HCT116 (cell line): ENCODE data around the gene PITHD1. TPM values are rescaled to one million over a fixed set of nuclear protein-coding genes. Genes with fewer than 3 reads are reported as not detected.

Source experiments
- ATAC-seq: fragments of 200-7000 bp; cut with Tn5 transposase; 2 replicates; pipeline ENCODE4 v1.9.1; 2020; ENCODE audit warnings: mild to moderate bottlenecking, moderate library complexity
- BruUV-seq: library from RNA; stranded (reverse); fragments of 400-500 nt; replicated peaks from 2 replicates; lab custom pipeline; 2021; lab: Mats Ljungman, UMichigan
- CTCF ChIA-PET: fragments of 300-600 bp; sonication (Branson Sonifier 250); formaldehyde crosslinking; loops from one replicate; lab custom pipeline; 2021; ENCODE audit warnings: antibody characterized with exemption; lab: Charles Lee
- POLR2A ChIA-PET: fragments of 300-600, 350-600 bp; sonication (Branson Sonifier 250); formaldehyde crosslinking; loops from one replicate; lab custom pipeline; 2021; ENCODE audit warnings: antibody characterized with exemption; lab: Charles Lee
- RAD21 ChIA-PET, 2 experiments: fragments of 300-600 bp; sonication (Branson Sonifier 250); formaldehyde crosslinking; loops; one replicate each; lab custom pipeline; 2023; ENCODE audit warnings: low total read pairs in 2 of 2; ENCODE audit not compliant: uncharacterized antibody in 2 of 2, unreplicated experiment in 2 of 2, low non-redundant PET in 1 of 2; lab: Charles Lee
- DNase-seq: peaks from one replicate; pipeline ENCODE4 v3.0.0-alpha.2; 2010; ENCODE audit warnings: low read depth, low spot score
- H2AFZ ChIP-seq: fragments of 200-600 bp; shearing (Covaris generic), sonication (generic); 2 replicates; pipeline ENCODE4 v1.6.1; 2017; ENCODE audit warnings: low read depth, mixed run types, mixed read lengths, antibody characterized with exemption, low read length; ENCODE audit not compliant: poor library complexity, severe bottlenecking
- H3K27ac ChIP-seq: 2 replicates; pipeline ENCODE4 v1.5.1; 2012; ENCODE audit warnings: low read depth, low read length
- H3K27me3 ChIP-seq: fragments of 200-600 bp; sonication (generic); 2 replicates; pipeline ENCODE4 v1.6.1; 2016; ENCODE audit warnings: mixed run types, low read length, mixed read lengths; ENCODE audit not compliant: insufficient read depth
- H3K36me3 ChIP-seq, 2 experiments: fragments of 200-500 bp in 1 of 2; fragments of 200-600 bp in 1 of 2; sonication (Bioruptor generic) in 1 of 2; sonication (generic) in 1 of 2; 2 replicates each; pipeline versions ENCODE4 v1.5.1 to v1.6.1; 2014 to 2016; ENCODE audit warnings: low read length in 2 of 2, inconsistent platforms in 1 of 2, mixed read lengths in 1 of 2, mixed run types in 1 of 2; ENCODE audit not compliant: insufficient read depth in 2 of 2, control insufficient read depth in 1 of 2
- H3K4me1 ChIP-seq, 2 experiments: fragments of 200-600 bp in 1 of 2; sonication (generic) in 1 of 2; 2 replicates each; pipeline versions ENCODE4 v1.5.1 to v1.6.1; 2012 to 2017; ENCODE audit warnings: low read length in 2 of 2, inconsistent platforms in 1 of 2, mild to moderate bottlenecking in 1 of 2, mixed read lengths in 1 of 2, mixed run types in 1 of 2, moderate library complexity in 1 of 2; ENCODE audit not compliant: insufficient read depth in 2 of 2, control insufficient read depth in 1 of 2
- H3K4me2 ChIP-seq: fragments of 200-600 bp; sonication (generic); 2 replicates; pipeline ENCODE4 v1.6.1; 2017; ENCODE audit warnings: mixed run types, low read length, mixed read lengths
- H3K4me3 ChIP-seq, 2 experiments: fragments of 200-600 bp in 1 of 2; sonication (generic) in 1 of 2; replicated peaks in 1 of 2; 2 replicates each; pipeline ENCODE4 v1.5.1; 2011 to 2016; ENCODE audit warnings: low read length in 2 of 2, control low read depth in 1 of 2, low read depth in 1 of 2, mild to moderate bottlenecking in 1 of 2, mixed read lengths in 1 of 2, mixed run types in 1 of 2
- H3K79me2 ChIP-seq: fragments of 200-600 bp; sonication (generic); 2 replicates; pipeline ENCODE4 v1.6.1; 2017; ENCODE audit warnings: mild to moderate bottlenecking, mixed run types, low read length, moderate library complexity, mixed read lengths; ENCODE audit not compliant: insufficient read depth
- H3K9ac ChIP-seq: fragments of 200-600 bp; sonication (generic); 2 replicates; pipeline ENCODE4 v1.6.1; 2016; ENCODE audit warnings: low read length, mixed read lengths
- H3K9me2 ChIP-seq: fragments of 200-600 bp; sonication (generic), shearing (Covaris generic); 2 replicates; pipeline ENCODE4 v1.6.1; 2017; ENCODE audit warnings: mixed run types, mild to moderate bottlenecking, moderate library complexity; ENCODE audit not compliant: insufficient read depth
- H3K9me3 ChIP-seq, 2 experiments: fragments of 200-500 bp in 1 of 2; fragments of 200-600 bp in 1 of 2; sonication (Bioruptor generic) in 1 of 2; sonication (generic) in 1 of 2; 2 replicates each; pipeline ENCODE4 v1.6.1; 2014 to 2017; ENCODE audit warnings: low read length in 2 of 2, mixed read lengths in 2 of 2, inconsistent platforms in 1 of 2, low read depth in 1 of 2, mild to moderate bottlenecking in 1 of 2, mixed run types in 1 of 2, moderate library complexity in 1 of 2; ENCODE audit not compliant: control insufficient read depth in 1 of 2, insufficient read depth in 1 of 2
- H4K20me1 ChIP-seq: fragments of 200-600 bp; sonication (generic), shearing (Covaris generic); 2 replicates; pipeline ENCODE4 v1.6.1; 2017; ENCODE audit warnings: mixed run types, mild to moderate bottlenecking, moderate library complexity; ENCODE audit not compliant: insufficient read depth
- ATF3 ChIP-seq: IDR thresholded peaks from 2 replicates; pipeline ENCODE4 v1.6.1; 2012
- CBX3 ChIP-seq: IDR thresholded peaks from 2 replicates; pipeline ENCODE4 v1.6.1; 2012; ENCODE audit warnings: low read depth
- CTCF ChIP-seq, 3 experiments: fragments of 200-600 bp in 1 of 3; sonication (generic) in 1 of 3; IDR thresholded peaks in 2 of 3; conservative IDR thresholded peaks in 1 of 3; 2 replicates each; pipeline ENCODE4 v1.5.1; 2012 to 2017; ENCODE audit warnings: low read depth in 2 of 3, low read length in 2 of 3, antibody characterized with exemption in 1 of 3, borderline replicate concordance in 1 of 3, control low read depth in 1 of 3, mild to moderate bottlenecking in 1 of 3, mixed read lengths in 1 of 3, mixed run types in 1 of 3, moderate library complexity in 1 of 3; ENCODE audit not compliant: insufficient read depth in 1 of 3
- ELF1 ChIP-seq: IDR thresholded peaks from 2 replicates; pipeline ENCODE4 v1.6.1; 2012; ENCODE audit warnings: low read depth, borderline replicate concordance
- EZH2 ChIP-seq: fragments of 200-600 bp; sonication (generic); IDR thresholded peaks from 2 replicates; pipeline ENCODE4 v1.6.1; 2017; ENCODE audit warnings: antibody characterized with exemption, mixed run types
- EZH2phosphoT487 ChIP-seq: fragments of 200-600 bp; IDR thresholded peaks from 2 replicates; pipeline ENCODE4 v1.6.1; 2018; ENCODE audit warnings: antibody characterized with exemption, borderline replicate concordance
- FOSL1 ChIP-seq: IDR thresholded peaks from 2 replicates; pipeline ENCODE4 v1.6.1; 2012; ENCODE audit warnings: low read depth
- MAX ChIP-seq: IDR thresholded peaks from 2 replicates; pipeline ENCODE4 v1.6.1; 2012
- POLR2A ChIP-seq: IDR thresholded peaks from 2 replicates; pipeline ENCODE4 v1.7.0; 2011; ENCODE audit warnings: borderline replicate concordance; ENCODE audit not compliant: insufficient read depth, insufficient read length; ENCODE audit errors: extremely low read depth
- POLR2AphosphoS5 ChIP-seq: IDR thresholded peaks from 2 replicates; pipeline ENCODE4 v1.6.1; 2011; ENCODE audit warnings: mild to moderate bottlenecking, low read depth, low read length, moderate library complexity
- RAD21 ChIP-seq: IDR thresholded peaks from 2 replicates; pipeline ENCODE4 v1.6.1; 2012; ENCODE audit warnings: low read depth, mild to moderate bottlenecking
- REST ChIP-seq: IDR thresholded peaks from 2 replicates; pipeline ENCODE4 v1.6.1; 2012; ENCODE audit warnings: low read depth
- SIN3A ChIP-seq: IDR thresholded peaks from 2 replicates; pipeline ENCODE4 v1.6.1; 2012; ENCODE audit warnings: low read depth
- TCF7L2 ChIP-seq: IDR thresholded peaks from 2 replicates; pipeline ENCODE4 v1.7.0; 2011; ENCODE audit warnings: borderline replicate concordance, inconsistent platforms; ENCODE audit not compliant: insufficient read depth, insufficient read length; ENCODE audit errors: extremely low read depth
- ZFX ChIP-seq: fragments of 450-650 bp; IDR thresholded peaks from 2 replicates; pipeline ENCODE4 v1.6.1; 2017
- ZNF274 ChIP-seq: fragments of 200-500 bp; sonication (Bioruptor generic); IDR thresholded peaks from 2 replicates; pipeline ENCODE4 v1.6.1; 2014; ENCODE audit warnings: mild to moderate bottlenecking, low read depth, low read length, inconsistent platforms
- intact Hi-C: fragments of 100-400 bp; cut with micrococcal nuclease; formaldehyde crosslinking; loops from 2 replicates; pipeline ENCODE4 v1.10.0; 2022
- total RNA-seq: library from RNA; stranded (reverse); gene quantifications from one replicate; pipeline ENCODE4 v1.2.1, GENCODE V29; 2021; ENCODE audit not compliant: unreplicated experiment

PITHD1 gene
- total RNA-seq, 1 experiment from 2014 or later = 57.2 TPM

GRCh38 chr1:23809751-23810171 is 31.5 kb downstream of the PITHD1 start:
- ATAC-seq (peak; percentile 93), DNase-seq (peak; percentile 41)
- H3K9me2 ChIP-seq = no peaks in the 10 kb centered on the region
- peaks cover 6 to 15% of the 10 kb centered on the region in 2 experiments; a peak in 2 of 4 replicates for H3K4me1 ChIP-seq
- no peaks in the 10 kb centered on the region for H3K9me3 ChIP-seq
- no peaks in the 10 kb centered on the region for H4K20me1 ChIP-seq
- no peak overlapping the region for H2AFZ ChIP-seq
- no peak overlapping the region for H3K27ac ChIP-seq
- ChIA-PET POLR2A (no interaction called here), RAD21 (interaction anchor here (2.0 to 2.3 kb wide), 2 partner anchors 107 kb away, joined by 5 to 11 read pairs; no protein-coding TSS in a partner anchor), CTCF (interaction anchor here (0.8 to 3.2 kb wide), 4 partner anchors 10 to 107 kb away, joined by 3 to 21 read pairs (median 12); partner anchors contain the start of genes HMGCL and PITHD1)
- H3K36me3 ChIP-seq = no peaks in the 10 kb centered on the region
- no peak overlapping the region for H3K9ac ChIP-seq
- no peaks in the 10 kb centered on the region for H3K27me3 ChIP-seq
- no peak overlapping the region for H3K4me2 ChIP-seq
- no TSS peak for BruUV-seq
- TF ChIP-seq ZNF274 (no peak), EZH2phosphoT487 (no peak), CBX3 (no peak), EZH2 (no peak), ZFX (no peak), TCF7L2 (peak; percentile 98), MAX (no peak), CTCF (IDR thresholded peaks at IDR 0.05 in 2 of 3, conservative IDR thresholded peaks at IDR 0.05 in 1 of 3; ENCODE audit: borderline replicate concordance in 1 of 3, insufficient read depth in 1 of 3, low read depth in 2 of 3, low read length in 2 of 3) (peak; percentile 77 to 93 (median 88)), ELF1 (no peak), ATF3 (no peak), POLR2A (no peak), RAD21 (peak; percentile 84), REST (no peak), FOSL1 (no peak), POLR2AphosphoS5 (peak; percentile 19; the same call in 1 of the 2 replicates), SIN3A (no peak)
- TF ChIP-seq, all 23 proteins: peak for 4
- Histone ChIP-seq H3K79me2 (no peaks in the 10 kb centered on the region), H3K4me3 (no peak overlapping the region)
- intact Hi-C loops = loop anchor here (2.0 kb wide), 1 partner anchor 59 kb away; the partner anchor contains the start of gene FUCA1
